Embryonic facial prominence (tissue), 1 donor: ENCODE data around the gene SLC13A3.
A peak's percentile ranks its signal among the peaks of the same experiment; 100 is the strongest.

Source experiments
- DNase-seq: peaks from one replicate; pipeline ENCODE4 v3.0.0-alpha.2; 2016; ENCODE audit errors: extremely low spot score

SLC13A3 gene

GRCh38 chr20:46651091-46651962 lies at the start of gene SLC13A3:
Gene SLC13A3, minus strand, starts transcription at chr20:46651459. Its CDS starts 38 bp downstream, at chr20:46651421.
- no peak for DNase-seq

GRCh38 chr20:46701057-46701456 lies 49.8 kb upstream of the SLC13A3 start:
- DNase-seq: no peak

GRCh38 chr20:46700481-46700880 lies 49.2 kb upstream of the SLC13A3 start:
- no peak for DNase-seq

GRCh38 chr20:46699651-46700359 lies 48.5 kb upstream of the SLC13A3 start:
- DNase-seq: no peak

GRCh38 chr20:46698788-46699187 lies 47.5 kb upstream of the SLC13A3 start:
- no peak for DNase-seq

GRCh38 chr20:46696791-46697279 lies 45.6 kb upstream of the SLC13A3 start:
- DNase-seq: no peak

- DNase-seq: peak; percentile 70
These were observed 44.6 kb upstream of the SLC13A3 start for GRCh38 chr20:46695892-46696291.

- DNase-seq: no peak
These were observed 43.2 kb upstream of the SLC13A3 start for GRCh38 chr20:46694484-46694883.

GRCh38 chr20:46691196-46691595 lies 39.9 kb upstream of the SLC13A3 start:
- no peak for DNase-seq

- no peak for DNase-seq
These were observed 39.2 kb upstream of the SLC13A3 start for GRCh38 chr20:46690219-46691106.

GRCh38 chr20:46689754-46690085 lies 38.5 kb upstream of the SLC13A3 start:
- no peak for DNase-seq

- DNase-seq: peak; percentile 100
These were observed 38.0 kb upstream of the SLC13A3 start, which contains the start of gene TP53RK for GRCh38 chr20:46689082-46689753. Gene TP53RK, minus strand, starts transcription at chr20:46689444. Its CDS starts 30 bp downstream, at chr20:46689414.

- no peak for DNase-seq
These were observed 37.2 kb upstream of the SLC13A3 start for GRCh38 chr20:46688151-46689081.

GRCh38 chr20:46683939-46684750 lies 32.9 kb upstream of the SLC13A3 start:
- DNase-seq: no peak

- DNase-seq: no peak
These were observed 32.3 kb upstream of the SLC13A3 start for GRCh38 chr20:46683668-46683938.

GRCh38 chr20:46683011-46683667 lies 31.9 kb upstream of the SLC13A3 start:
- no peak for DNase-seq

- DNase-seq: no peak
These were observed 31.0 kb upstream of the SLC13A3 start for GRCh38 chr20:46682063-46682821.
